ENCODE results near the gene GLRA1. TPM values are rescaled to one million over a fixed set of nuclear protein-coding genes. Genes with fewer than 3 reads are reported as not detected.

GLRA1 gene
- total and polyA plus RNA-seq, 2 of the 4 experiments (the other 2 are of a cell fraction), result not detected

- no TSS peak for BruUV-seq (replicated peaks)
- no peaks in the 10 kb centered on the region for H3K36me3 ChIP-seq (ENCODE audit: control insufficient read depth, insufficient read depth, low read length)
- H2AK9ac ChIP-seq (replicated peaks; ENCODE audit: low read depth, low read length, poor library complexity), result no peak overlapping the region
- no peak overlapping the region for H3K56ac ChIP-seq (ENCODE audit: extremely low read depth, insufficient read depth, low read length)
- H4K5ac ChIP-seq (ENCODE audit: low read depth, low read length), result no peak overlapping the region
- intact Hi-C loops (cut with micrococcal nuclease) (no loop called here), in situ Hi-C loops (cut with MboI; ENCODE audit: low sequenced_read_pairs) (no loop called here), dilution Hi-C loops (cut with HindIII; ENCODE audit: low sequenced_read_pairs, unreplicated experiment) (no loop called here)
- H3K4me1 ChIP-seq (ENCODE audit: control insufficient read depth, insufficient read depth, low read length), result no peaks in the 10 kb centered on the region
- no peak overlapping the region for H2BK20ac ChIP-seq (ENCODE audit: low read depth, low read length)
- H2AFZ ChIP-seq (replicated peaks; ENCODE audit: low read length, poor library complexity), result no peak overlapping the region
- H3K9me3 ChIP-seq (ENCODE audit: control insufficient read depth, insufficient read depth, low read length), result no peaks in the 10 kb centered on the region
- no peak overlapping the region for H2BK120ac ChIP-seq (ENCODE audit: low read depth, low read length)
- H4K20me1 ChIP-seq (ENCODE audit: insufficient read depth, low read length), result no peaks in the 10 kb centered on the region
- ChIA-PET CTCF (no interaction called here), POLR2A (ENCODE audit: unreplicated experiment) (no interaction called here)
- H2AK5ac ChIP-seq (ENCODE audit: low read depth, low read length), result no peak overlapping the region
- no peak overlapping the region for H3K18ac ChIP-seq (ENCODE audit: low read depth, low read length)
- WGBS, 2 experiments (ENCODE audit: extremely low coverage in 2 of 2, insufficient read length in 1 of 2), result no CpG with 5 or more reads among the region's 4 CpGs
- H3K9me1 ChIP-seq (ENCODE audit: insufficient read depth, low read length), result no peaks in the 10 kb centered on the region
- H2BK15ac ChIP-seq (ENCODE audit: low read depth, low read length), result no peak overlapping the region
- no peak overlapping the region for H4K91ac ChIP-seq (ENCODE audit: insufficient read depth, low read depth, low read length)
- no peaks in the 10 kb centered on the region for H3K79me1 ChIP-seq (ENCODE audit: low read depth in 1 of 2, low read length in 2 of 2)
- H3K27ac ChIP-seq (ENCODE audit: insufficient read depth, low read length), result no peak overlapping the region
- no peak overlapping the region for H3K4me2 ChIP-seq (ENCODE audit: low read depth, low read length)
- no peak for TF ChIP-seq CHD1 (IDR thresholded peaks at IDR 0.05; ENCODE audit: low read depth, low read length)
- no peak for TF ChIP-seq BHLHE40 (IDR thresholded peaks at IDR 0.05; ENCODE audit: low read depth, low read length)
- no peak for TF ChIP-seq CTCF (conservative IDR thresholded peaks at IDR 0.05; ENCODE audit: low read depth, low read length)
- TF ChIP-seq POLR2A (IDR thresholded peaks at IDR 0.05; ENCODE audit: low read depth, low read length), result no peak
- TF ChIP-seq MXI1 (IDR thresholded peaks at IDR 0.05; ENCODE audit: borderline replicate concordance, low read depth, low read length), result no peak
- TF ChIP-seq, protein P1, sequence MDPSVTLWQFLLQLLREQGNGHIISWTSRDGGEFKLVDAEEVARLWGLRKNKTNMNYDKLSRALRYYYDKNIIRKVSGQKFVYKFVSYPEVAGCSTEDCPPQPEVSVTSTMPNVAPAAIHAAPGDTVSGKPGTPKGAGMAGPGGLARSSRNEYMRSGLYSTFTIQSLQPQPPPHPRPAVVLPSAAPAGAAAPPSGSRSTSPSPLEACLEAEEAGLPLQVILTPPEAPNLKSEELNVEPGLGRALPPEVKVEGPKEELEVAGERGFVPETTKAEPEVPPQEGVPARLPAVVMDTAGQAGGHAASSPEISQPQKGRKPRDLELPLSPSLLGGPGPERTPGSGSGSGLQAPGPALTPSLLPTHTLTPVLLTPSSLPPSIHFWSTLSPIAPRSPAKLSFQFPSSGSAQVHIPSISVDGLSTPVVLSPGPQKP (IDR thresholded peaks at IDR 0.05; ENCODE audit: borderline replicate concordance, low read depth, low read length), result no peak
- TF ChIP-seq CEBPB (IDR thresholded peaks at IDR 0.05; ENCODE audit: low read depth, low read length), result no peak
- no peak for TF ChIP-seq SMC3 (IDR thresholded peaks at IDR 0.05; ENCODE audit: low read depth, low read length)
- TF ChIP-seq RAD21 (IDR thresholded peaks at IDR 0.05; ENCODE audit: low read length), result no peak
- no peak for TF ChIP-seq FOS (IDR thresholded peaks at IDR 0.05; ENCODE audit: low read depth, low read length)
- no peak for TF ChIP-seq MAFK (IDR thresholded peaks at IDR 0.05; ENCODE audit: low read depth, low read length)
- TF ChIP-seq NFE2L2 (IDR thresholded peaks at IDR 0.05; ENCODE audit: low read depth, low read length), result no peak
- TF ChIP-seq RCOR1 (IDR thresholded peaks at IDR 0.05; ENCODE audit: insufficient replicate concordance, low read length), result no peak
- TF ChIP-seq, protein P2, sequence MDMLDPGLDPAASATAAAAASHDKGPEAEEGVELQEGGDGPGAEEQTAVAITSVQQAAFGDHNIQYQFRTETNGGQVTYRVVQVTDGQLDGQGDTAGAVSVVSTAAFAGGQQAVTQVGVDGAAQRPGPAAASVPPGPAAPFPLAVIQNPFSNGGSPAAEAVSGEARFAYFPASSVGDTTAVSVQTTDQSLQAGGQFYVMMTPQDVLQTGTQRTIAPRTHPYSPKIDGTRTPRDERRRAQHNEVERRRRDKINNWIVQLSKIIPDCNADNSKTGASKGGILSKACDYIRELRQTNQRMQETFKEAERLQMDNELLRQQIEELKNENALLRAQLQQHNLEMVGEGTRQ (IDR thresholded peaks at IDR 0.05; ENCODE audit: low read depth, low read length), result no peak
- no peak for TF ChIP-seq MAZ (IDR thresholded peaks at IDR 0.05; ENCODE audit: borderline replicate concordance, low read depth, low read length)
- no peak for TF ChIP-seq RFX5 (IDR thresholded peaks at IDR 0.05; ENCODE audit: low read depth, low read length)
- H3K4me3 ChIP-seq (ENCODE audit: insufficient read depth, low read depth, low read length), result no peak overlapping the region
- H3K23ac ChIP-seq (ENCODE audit: low read depth, low read length), result no peak overlapping the region
- no peak overlapping the region for H3K14ac ChIP-seq (replicated peaks; ENCODE audit: low read depth, low read length)
- DNase-seq (no peak), ATAC-seq (ENCODE audit: low read depth) (no peak)
- no peak overlapping the region for H2BK5ac ChIP-seq (ENCODE audit: low read depth, low read length, poor library complexity, severe bottlenecking)
- no peak overlapping the region for H3K9ac ChIP-seq (ENCODE audit: low read depth, low read length)
- H3K4ac ChIP-seq (ENCODE audit: low read depth, low read length), result no peak overlapping the region
- no peaks in the 10 kb centered on the region for H3K27me3 ChIP-seq (ENCODE audit: control insufficient read depth, insufficient read depth, low read length)
- H4K8ac ChIP-seq (ENCODE audit: low read depth in 2 of 2, low read length in 2 of 2), result no peak overlapping the region
Observed at GRCh38 chr5:151964471-151964870, 39.8 kb upstream of the GLRA1 start.
